Endodermal cell (in vitro differentiated cells): ENCODE results near the gene GID8. TPM values are rescaled to one million over a fixed set of nuclear protein-coding genes. Genes with fewer than 3 reads are reported as not detected.
A peak's percentile ranks its signal among the peaks of the same experiment; 100 is the strongest.

Experiments used
- DNase-seq: peaks from one replicate; pipeline ENCODE4 v3.0.0-alpha.2; 2017
- H3K27ac ChIP-seq: 2 replicates; pipeline ENCODE4 v1.5.1; 2013; ENCODE audit warnings: mild to moderate bottlenecking, low read depth, low read length, moderate library complexity
- H3K27me3 ChIP-seq: 2 replicates; pipeline ENCODE4 v1.6.1; 2013; ENCODE audit warnings: mild to moderate bottlenecking, low read length, moderate library complexity; ENCODE audit not compliant: insufficient read depth, control insufficient read depth, poor library complexity, severe bottlenecking
- H3K36me3 ChIP-seq: 2 replicates; pipeline ENCODE4 v1.7.0; 2013; ENCODE audit warnings: mild to moderate bottlenecking, low read length, moderate library complexity; ENCODE audit not compliant: control insufficient read depth, insufficient read depth
- H3K4me1 ChIP-seq: one replicate; pipeline ENCODE4 v1.7.0; 2013; ENCODE audit warnings: low read length; ENCODE audit not compliant: control insufficient read depth, insufficient read depth
- H3K4me3 ChIP-seq: 2 replicates; pipeline ENCODE4 v1.5.1; 2013; ENCODE audit warnings: mild to moderate bottlenecking, low read length, moderate library complexity
- H3K9ac ChIP-seq: 2 replicates; pipeline ENCODE4 v1.6.1; 2013; ENCODE audit warnings: mild to moderate bottlenecking, low read length, moderate library complexity; ENCODE audit not compliant: poor library complexity, severe bottlenecking; ENCODE audit errors: extremely low read depth
- H3K9me3 ChIP-seq: 2 replicates; pipeline ENCODE4 v1.6.1; 2013; ENCODE audit warnings: mild to moderate bottlenecking, low read length, moderate library complexity; ENCODE audit not compliant: control insufficient read depth
- H3K27ac Mint-ChIP-seq: 2 replicates; pipeline ENCODE4 v1.8.0; 2020; ENCODE audit warnings: mixed read lengths
- H3K27me3 Mint-ChIP-seq: 2 replicates; pipeline ENCODE4 v1.8.0; 2021; ENCODE audit warnings: mild to moderate bottlenecking, mixed read lengths; ENCODE audit not compliant: insufficient read depth
- H3K36me3 Mint-ChIP-seq: 2 replicates; pipeline ENCODE4 v1.8.0; 2020; ENCODE audit warnings: low read depth, mixed read lengths
- H3K4me1 Mint-ChIP-seq: 2 replicates; pipeline ENCODE4 v1.8.0; 2020; ENCODE audit warnings: mixed read lengths
- H3K4me3 Mint-ChIP-seq: 2 replicates; pipeline ENCODE4 v1.8.0; 2020; ENCODE audit warnings: mild to moderate bottlenecking, moderate library complexity, mixed read lengths
- H3K9me3 Mint-ChIP-seq: 2 replicates; pipeline ENCODE4 v1.8.0; 2020; ENCODE audit warnings: mild to moderate bottlenecking, mixed read lengths
- WGBS, 2 experiments: methylation state at CpG; one replicate each; pipeline versions ENCODE4 v1.1.5 to v1.1.7; 2013; ENCODE audit warnings: missing lambda C conversion rate in 2 of 2, mixed read lengths in 1 of 2; ENCODE audit not compliant: insufficient coverage in 1 of 2, insufficient read length in 1 of 2; 5-methylcytosine and 5-hydroxymethylcytosine counted together
- total RNA-seq, 2 donors: library from RNA; stranded (reverse); fragmentation: NEBNext Ultra II Directional in 1 of 2; extraction: Animal tissue kit (Norgen Biotek cat#: 25700) in 1 of 2; gene quantifications; 2 replicates in 1 of 2; 3 replicates in 1 of 2; pipeline ENCODE4 v1.2.1, GENCODE V29; 2021
- TF ChIP-seq, protein P1 (sequence below): fragments of 200-600 bp; sonication (generic); conservative IDR thresholded peaks from 2 replicates; pipeline ENCODE4 v1.5.0; 2021; ENCODE audit warnings: antibody characterized with exemption, mild to moderate bottlenecking

The GID8 gene
- total RNA-seq, 2 donors from 2014 or later, result 51.5 to 52.1 TPM

DNA sequence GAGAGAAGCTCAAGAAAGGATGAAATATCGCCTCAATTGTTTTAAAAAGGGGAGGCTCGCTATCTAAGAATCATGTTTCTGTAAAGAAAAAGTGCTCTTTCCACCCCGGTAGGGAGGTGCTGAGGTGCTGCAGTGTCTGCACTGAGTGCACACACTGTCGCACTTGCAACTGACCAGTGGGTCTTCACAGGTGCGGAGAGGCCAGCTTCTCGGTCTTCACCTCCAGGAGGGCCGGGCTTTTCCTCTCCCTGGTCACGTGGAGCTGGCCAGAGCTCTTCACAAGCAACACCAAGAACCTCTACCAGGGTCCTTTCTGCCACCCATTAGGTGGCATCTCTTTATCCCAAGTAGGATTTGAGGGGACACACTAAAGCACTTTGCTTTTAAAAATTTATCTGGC lies 48.5 kb upstream of the GID8 start:
- H3K27ac ChIP-seq, result no peak overlapping the region
- H3K27me3 Mint-ChIP-seq, result no peaks in the 10 kb centered on the region
- peaks cover 83% of the 10 kb centered on the region for H3K36me3 Mint-ChIP-seq
- WGBS, 2 experiments, result 94 to 96% methylated on average over 7 to 8 of the region's 8 CpGs
- H3K36me3 ChIP-seq, result peaks cover 86% of the 10 kb centered on the region
- TF ChIP-seq, protein P1, sequence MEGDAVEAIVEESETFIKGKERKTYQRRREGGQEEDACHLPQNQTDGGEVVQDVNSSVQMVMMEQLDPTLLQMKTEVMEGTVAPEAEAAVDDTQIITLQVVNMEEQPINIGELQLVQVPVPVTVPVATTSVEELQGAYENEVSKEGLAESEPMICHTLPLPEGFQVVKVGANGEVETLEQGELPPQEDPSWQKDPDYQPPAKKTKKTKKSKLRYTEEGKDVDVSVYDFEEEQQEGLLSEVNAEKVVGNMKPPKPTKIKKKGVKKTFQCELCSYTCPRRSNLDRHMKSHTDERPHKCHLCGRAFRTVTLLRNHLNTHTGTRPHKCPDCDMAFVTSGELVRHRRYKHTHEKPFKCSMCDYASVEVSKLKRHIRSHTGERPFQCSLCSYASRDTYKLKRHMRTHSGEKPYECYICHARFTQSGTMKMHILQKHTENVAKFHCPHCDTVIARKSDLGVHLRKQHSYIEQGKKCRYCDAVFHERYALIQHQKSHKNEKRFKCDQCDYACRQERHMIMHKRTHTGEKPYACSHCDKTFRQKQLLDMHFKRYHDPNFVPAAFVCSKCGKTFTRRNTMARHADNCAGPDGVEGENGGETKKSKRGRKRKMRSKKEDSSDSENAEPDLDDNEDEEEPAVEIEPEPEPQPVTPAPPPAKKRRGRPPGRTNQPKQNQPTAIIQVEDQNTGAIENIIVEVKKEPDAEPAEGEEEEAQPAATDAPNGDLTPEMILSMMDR, result no peak
- H3K4me1 ChIP-seq, result no peaks in the 10 kb centered on the region
- H3K27me3 ChIP-seq, result no peaks in the 10 kb centered on the region
- DNase-seq, result no peak
- no peaks in the 10 kb centered on the region for H3K9me3 Mint-ChIP-seq
- no peaks in the 10 kb centered on the region for H3K4me1 Mint-ChIP-seq
- no peak overlapping the region for H3K9ac ChIP-seq
- no peak overlapping the region for H3K4me3 ChIP-seq
- no peaks in the 10 kb centered on the region for H3K9me3 ChIP-seq
- no peak overlapping the region for H3K4me3 Mint-ChIP-seq
- no peak overlapping the region for H3K27ac Mint-ChIP-seq

DNA sequence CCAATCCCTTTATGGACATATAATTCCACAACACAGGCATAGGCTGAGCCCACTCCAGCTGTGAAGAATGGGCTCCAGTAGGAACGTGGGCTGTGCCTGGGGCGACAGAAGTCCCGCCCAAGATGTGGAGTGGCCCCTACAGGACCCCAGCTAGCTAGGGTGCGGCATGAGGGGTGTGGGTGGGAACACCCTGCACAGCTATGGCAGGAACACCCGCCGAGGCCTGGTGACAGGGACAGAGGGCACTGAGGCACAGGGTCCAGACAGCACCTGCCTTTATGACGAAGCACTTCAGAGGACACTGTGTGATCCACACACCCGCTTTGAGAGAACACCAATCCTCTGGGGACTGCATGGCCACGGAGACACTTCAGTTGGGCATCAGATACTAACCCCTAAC lies 48.1 kb upstream of the GID8 start:
- no peaks in the 10 kb centered on the region for H3K4me1 Mint-ChIP-seq
- no peak overlapping the region for H3K4me3 Mint-ChIP-seq
- WGBS, 2 experiments, result 96 to 97% methylated on average over 8 to 9 of the region's 9 CpGs
- Histone ChIP-seq H3K4me3 (no peak overlapping the region), H3K27ac (no peak overlapping the region), H3K9ac (no peak overlapping the region), H3K27me3 (no peaks in the 10 kb centered on the region), H3K9me3 (no peaks in the 10 kb centered on the region), H3K36me3 (peaks cover 90% of the 10 kb centered on the region), H3K4me1 (no peaks in the 10 kb centered on the region)
- H3K27ac Mint-ChIP-seq, result no peak overlapping the region
- H3K27me3 Mint-ChIP-seq, result no peaks in the 10 kb centered on the region
- TF ChIP-seq, protein P1, result no peak
- H3K9me3 Mint-ChIP-seq, result no peaks in the 10 kb centered on the region
- H3K36me3 Mint-ChIP-seq, result peaks cover 87% of the 10 kb centered on the region
- no peak for DNase-seq

DNA sequence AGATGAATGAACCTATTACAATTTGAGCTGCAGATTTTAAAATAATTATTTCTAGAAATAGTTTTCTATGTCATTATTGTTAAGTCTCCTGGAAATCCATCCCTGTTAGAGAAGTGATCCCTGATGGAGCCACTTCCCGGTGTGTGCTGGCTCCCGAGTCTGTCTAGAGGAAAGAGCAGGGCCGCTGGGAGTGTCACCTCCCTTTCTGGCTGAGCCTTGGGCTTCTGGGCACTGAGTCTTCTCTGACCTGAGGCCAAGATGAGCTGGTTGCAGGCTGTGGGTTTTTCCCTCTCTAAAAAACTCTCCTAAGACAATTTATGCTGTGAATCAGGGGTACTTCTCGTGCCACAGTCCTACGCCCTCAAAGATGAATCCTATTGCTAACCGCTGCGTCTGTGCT lies 47.5 kb upstream of the GID8 start:
- no peaks in the 10 kb centered on the region for H3K9me3 ChIP-seq
- H3K27me3 ChIP-seq, result no peaks in the 10 kb centered on the region
- 96% methylated on average over 7 of the region's 7 CpGs for WGBS, 2 experiments
- Mint-ChIP-seq H3K27me3 (no peaks in the 10 kb centered on the region), H3K4me3 (no peak overlapping the region), H3K27ac (peak overlapping the region; percentile 10), H3K4me1 (no peaks in the 10 kb centered on the region), H3K9me3 (no peaks in the 10 kb centered on the region), H3K36me3 (peaks cover 93% of the 10 kb centered on the region)
- H3K36me3 ChIP-seq, result peaks cover 96% of the 10 kb centered on the region
- no peak overlapping the region for H3K4me3 ChIP-seq
- H3K4me1 ChIP-seq, result no peaks in the 10 kb centered on the region
- DNase-seq, result no peak
- no peak overlapping the region for H3K9ac ChIP-seq
- H3K27ac ChIP-seq, result no peak overlapping the region
- TF ChIP-seq, protein P1, result no peak
